SK-N-SH (cell line): ENCODE measurements around the gene SYNGR2.

ENCODE experiments used
- CHD2 ChIP-seq: fragments of 150-350 bp; IDR thresholded peaks from 2 replicates; pipeline ENCODE4 v1.6.1; 2018; ENCODE audit warnings: low read length; ENCODE audit not compliant: partially characterized antibody
- EP300 ChIP-seq, 2 experiments: IDR thresholded peaks; 2 replicates each; pipeline versions ENCODE4 v1.4.0 to v1.6.1; 2012; ENCODE audit warnings: borderline replicate concordance in 1 of 2, low read depth in 1 of 2, low read length in 1 of 2
- EZH2phosphoT487 ChIP-seq: fragments of 200-600 bp; sonication (generic); IDR thresholded peaks from 2 replicates; pipeline ENCODE4 v1.6.1; 2017; ENCODE audit warnings: low read depth, mixed run types, mild to moderate bottlenecking, antibody characterized with exemption, moderate library complexity, borderline replicate concordance
- POLR2AphosphoS5 ChIP-seq: IDR thresholded peaks from 2 replicates; pipeline ENCODE4 v1.6.1; 2012; ENCODE audit warnings: low read depth, low read length
- RAD21 ChIP-seq: IDR thresholded peaks from 2 replicates; pipeline ENCODE4 v1.6.1; 2012; ENCODE audit warnings: mild to moderate bottlenecking, low read length
- SMC3 ChIP-seq: IDR thresholded peaks from 2 replicates; pipeline ENCODE4 v1.6.1; 2012; ENCODE audit warnings: low read depth, low read length, improper control_type of control experiment
- TF ChIP-seq, protein P1 (sequence below): fragments of 200-600 bp; sonication (generic); IDR thresholded peaks from 2 replicates; pipeline ENCODE4 v1.6.1; 2017; ENCODE audit warnings: antibody characterized with exemption, mild to moderate bottlenecking, moderate library complexity
- TF ChIP-seq, protein P2 (sequence below): IDR thresholded peaks from 2 replicates; pipeline ENCODE4 v1.6.1; 2012; ENCODE audit warnings: mild to moderate bottlenecking, low read depth, low read length, moderate library complexity

DNA sequence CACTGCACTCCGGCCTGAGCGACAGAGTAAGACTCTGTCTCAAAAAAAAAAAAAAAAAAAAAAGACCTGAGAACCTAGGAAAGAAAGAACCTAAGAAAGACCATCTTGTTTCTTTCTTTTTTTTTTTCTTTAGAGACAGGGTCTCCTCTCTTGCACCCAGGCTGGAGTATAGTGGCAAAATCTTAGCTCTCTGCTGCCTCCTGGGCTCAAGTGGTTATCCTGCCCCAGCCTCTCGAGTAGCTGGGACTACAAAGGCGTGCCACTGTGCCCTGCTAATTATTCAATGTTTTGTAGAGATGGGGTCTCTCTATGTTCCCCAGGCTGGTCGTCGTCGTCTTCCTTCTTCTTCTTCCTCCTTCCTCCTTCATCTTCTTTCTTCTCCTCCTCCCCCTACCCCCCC lies 37.9 kb downstream of the SYNGR2 start:
- TF ChIP-seq RAD21 (no peak), POLR2AphosphoS5 (no peak), SMC3 (no peak), EZH2phosphoT487 (no peak), EP300 (IDR thresholded peaks at IDR 0.05; ENCODE audit: borderline replicate concordance in 1 of 2, low read depth in 1 of 2, low read length in 1 of 2) (no peak), CHD2 (no peak)
- TF ChIP-seq, protein P1, sequence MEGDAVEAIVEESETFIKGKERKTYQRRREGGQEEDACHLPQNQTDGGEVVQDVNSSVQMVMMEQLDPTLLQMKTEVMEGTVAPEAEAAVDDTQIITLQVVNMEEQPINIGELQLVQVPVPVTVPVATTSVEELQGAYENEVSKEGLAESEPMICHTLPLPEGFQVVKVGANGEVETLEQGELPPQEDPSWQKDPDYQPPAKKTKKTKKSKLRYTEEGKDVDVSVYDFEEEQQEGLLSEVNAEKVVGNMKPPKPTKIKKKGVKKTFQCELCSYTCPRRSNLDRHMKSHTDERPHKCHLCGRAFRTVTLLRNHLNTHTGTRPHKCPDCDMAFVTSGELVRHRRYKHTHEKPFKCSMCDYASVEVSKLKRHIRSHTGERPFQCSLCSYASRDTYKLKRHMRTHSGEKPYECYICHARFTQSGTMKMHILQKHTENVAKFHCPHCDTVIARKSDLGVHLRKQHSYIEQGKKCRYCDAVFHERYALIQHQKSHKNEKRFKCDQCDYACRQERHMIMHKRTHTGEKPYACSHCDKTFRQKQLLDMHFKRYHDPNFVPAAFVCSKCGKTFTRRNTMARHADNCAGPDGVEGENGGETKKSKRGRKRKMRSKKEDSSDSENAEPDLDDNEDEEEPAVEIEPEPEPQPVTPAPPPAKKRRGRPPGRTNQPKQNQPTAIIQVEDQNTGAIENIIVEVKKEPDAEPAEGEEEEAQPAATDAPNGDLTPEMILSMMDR: peak; percentile 16; the same call in 1 of the 2 replicates
- TF ChIP-seq, protein P2, sequence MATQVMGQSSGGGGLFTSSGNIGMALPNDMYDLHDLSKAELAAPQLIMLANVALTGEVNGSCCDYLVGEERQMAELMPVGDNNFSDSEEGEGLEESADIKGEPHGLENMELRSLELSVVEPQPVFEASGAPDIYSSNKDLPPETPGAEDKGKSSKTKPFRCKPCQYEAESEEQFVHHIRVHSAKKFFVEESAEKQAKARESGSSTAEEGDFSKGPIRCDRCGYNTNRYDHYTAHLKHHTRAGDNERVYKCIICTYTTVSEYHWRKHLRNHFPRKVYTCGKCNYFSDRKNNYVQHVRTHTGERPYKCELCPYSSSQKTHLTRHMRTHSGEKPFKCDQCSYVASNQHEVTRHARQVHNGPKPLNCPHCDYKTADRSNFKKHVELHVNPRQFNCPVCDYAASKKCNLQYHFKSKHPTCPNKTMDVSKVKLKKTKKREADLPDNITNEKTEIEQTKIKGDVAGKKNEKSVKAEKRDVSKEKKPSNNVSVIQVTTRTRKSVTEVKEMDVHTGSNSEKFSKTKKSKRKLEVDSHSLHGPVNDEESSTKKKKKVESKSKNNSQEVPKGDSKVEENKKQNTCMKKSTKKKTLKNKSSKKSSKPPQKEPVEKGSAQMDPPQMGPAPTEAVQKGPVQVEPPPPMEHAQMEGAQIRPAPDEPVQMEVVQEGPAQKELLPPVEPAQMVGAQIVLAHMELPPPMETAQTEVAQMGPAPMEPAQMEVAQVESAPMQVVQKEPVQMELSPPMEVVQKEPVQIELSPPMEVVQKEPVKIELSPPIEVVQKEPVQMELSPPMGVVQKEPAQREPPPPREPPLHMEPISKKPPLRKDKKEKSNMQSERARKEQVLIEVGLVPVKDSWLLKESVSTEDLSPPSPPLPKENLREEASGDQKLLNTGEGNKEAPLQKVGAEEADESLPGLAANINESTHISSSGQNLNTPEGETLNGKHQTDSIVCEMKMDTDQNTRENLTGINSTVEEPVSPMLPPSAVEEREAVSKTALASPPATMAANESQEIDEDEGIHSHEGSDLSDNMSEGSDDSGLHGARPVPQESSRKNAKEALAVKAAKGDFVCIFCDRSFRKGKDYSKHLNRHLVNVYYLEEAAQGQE: no peak
